Smooth muscle cell (in vitro differentiated cells): ENCODE measurements around the gene LPIN1. TPM values are rescaled to one million over a fixed set of nuclear protein-coding genes. Genes with fewer than 3 reads are reported as not detected.

Source experiments
- DNase-seq: peaks from one replicate; lab custom pipeline; 2025; ENCODE audit not compliant: unreplicated experiment; lab: John Stamatoyannopoulos, UW
- H2AFZ ChIP-seq: fragments of 200-600 bp; sonication (generic); 2 replicates; pipeline ENCODE4 v1.6.0; 2016; ENCODE audit warnings: antibody characterized with exemption, low read depth, mild to moderate bottlenecking
- H3F3A ChIP-seq: fragments of 200-600 bp; sonication (generic); 2 replicates; pipeline ENCODE4 v1.6.0; 2017; ENCODE audit warnings: antibody characterized with exemption, low read depth
- H3K27ac ChIP-seq: fragments of 200-600 bp; sonication (generic); 2 replicates; pipeline ENCODE4 v1.5.1; 2016; ENCODE audit warnings: low read depth, mild to moderate bottlenecking
- H3K27me3 ChIP-seq: fragments of 200-600 bp; sonication (generic); 2 replicates; pipeline ENCODE4 v1.6.1; 2016; ENCODE audit warnings: low read depth, mild to moderate bottlenecking
- H3K36me3 ChIP-seq: fragments of 200-600 bp; sonication (generic); 2 replicates; pipeline ENCODE4 v1.5.1; 2016; ENCODE audit warnings: low read depth
- H3K4me1 ChIP-seq: fragments of 200-600 bp; sonication (generic); 2 replicates; pipeline ENCODE4 v1.5.1; 2016; ENCODE audit warnings: low read depth
- H3K4me2 ChIP-seq: fragments of 200-600 bp; sonication (generic); 2 replicates; pipeline ENCODE4 v1.6.0; 2016; ENCODE audit warnings: mild to moderate bottlenecking
- H3K4me3 ChIP-seq: fragments of 200-600 bp; sonication (generic); 2 replicates; pipeline ENCODE4 v1.5.1; 2016; ENCODE audit warnings: mild to moderate bottlenecking
- H3K79me2 ChIP-seq: fragments of 200-600 bp; sonication (generic); 2 replicates; pipeline ENCODE4 v1.6.0; 2016; ENCODE audit warnings: low read depth, mild to moderate bottlenecking
- H3K9ac ChIP-seq: fragments of 200-600 bp; sonication (generic); 2 replicates; pipeline ENCODE4 v1.6.0; 2016; ENCODE audit warnings: low read depth
- H3K9me3 ChIP-seq: fragments of 200-600 bp; sonication (generic); replicated peaks from 2 replicates; pipeline ENCODE4 v1.5.1; 2016; ENCODE audit warnings: low read depth
- H4K20me1 ChIP-seq: fragments of 200-600 bp; sonication (generic); 2 replicates; pipeline ENCODE4 v1.6.0; 2016; ENCODE audit warnings: low read depth
- CTCF ChIP-seq: fragments of 200-600 bp; sonication (generic); IDR thresholded peaks from 2 replicates; pipeline ENCODE4 v1.5.1; 2017; ENCODE audit warnings: borderline replicate concordance, mild to moderate bottlenecking, antibody characterized with exemption; ENCODE audit not compliant: insufficient read depth, poor library complexity, severe bottlenecking
- WGBS: methylation state at CpG from one replicate; pipeline ENCODE4 v1.1.7; 2016; ENCODE audit warnings: low lambda C conversion rate; 5-methylcytosine and 5-hydroxymethylcytosine counted together
- polyA plus RNA-seq: library from polyadenylated mRNA; unstranded; fragments of >200 nt; fragmentation: Nextera tagmentation; extraction: Ambion mirVana; gene quantifications from 2 replicates; pipeline ENCODE4 v1.2.1, GENCODE V29; 2016
- total RNA-seq: library from RNA; depleted of rRNA; stranded (reverse); fragments of >200 nt; gene quantifications from 2 replicates; pipeline ENCODE4 v1.2.3, GENCODE V29; 2014

LPIN1 gene
- total and polyA plus RNA-seq, 2 experiments from 2014 or later: 13.8 to 17.9 TPM

DNA sequence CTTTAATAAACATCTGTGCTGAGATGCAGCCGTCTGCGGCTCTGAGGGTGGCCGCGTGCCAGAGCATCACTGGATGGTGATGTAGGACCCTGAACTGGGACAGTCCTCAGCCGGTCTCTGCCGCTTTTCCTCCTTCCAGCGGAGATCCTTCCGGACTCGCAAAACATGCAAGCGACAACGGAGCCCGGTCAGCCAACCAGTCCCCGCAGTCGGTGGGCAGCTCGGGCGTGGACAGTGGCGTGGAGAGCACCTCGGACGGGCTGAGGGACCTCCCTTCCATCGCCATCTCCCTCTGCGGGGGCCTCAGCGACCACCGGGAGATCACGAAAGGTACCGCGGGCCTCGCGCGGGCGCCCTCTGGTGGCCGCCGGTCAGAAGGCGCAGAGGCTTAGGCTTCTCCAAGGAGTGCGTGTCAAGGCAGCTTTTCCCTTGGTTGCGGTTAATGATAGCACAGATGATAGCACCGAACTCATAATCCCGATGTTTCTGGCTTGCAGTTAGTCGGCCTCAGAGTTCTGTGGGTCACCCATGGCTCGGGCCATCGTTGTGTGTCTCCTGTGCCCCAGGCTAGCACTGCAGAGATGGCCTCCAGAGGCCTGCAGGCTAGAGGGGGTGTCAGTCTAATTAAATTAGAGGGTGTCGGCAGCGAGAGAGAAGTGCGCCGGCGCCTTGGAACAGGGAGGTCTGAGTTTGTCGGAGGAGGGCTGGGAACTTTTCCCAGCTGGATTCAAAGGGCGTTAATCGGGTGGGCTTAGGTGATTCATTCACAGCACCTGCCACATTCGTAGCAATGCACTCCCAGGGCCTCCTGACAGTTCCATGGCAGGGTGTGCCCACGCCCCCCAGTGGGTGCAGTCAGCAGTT lies 38.5 kb downstream of the LPIN1 start:
- no peaks in the 10 kb centered on the region for H3K79me2 ChIP-seq
- H3K36me3 ChIP-seq: peaks cover 3% of the 10 kb centered on the region
- no peak overlapping the region for H2AFZ ChIP-seq
- peak; percentile 95 for TF ChIP-seq CTCF
- no peak overlapping the region for H3K9ac ChIP-seq
- H3F3A ChIP-seq: no peaks in the 10 kb centered on the region
- H3K4me3 ChIP-seq: peak overlapping the region; percentile 38
- H3K4me2 ChIP-seq: peak overlapping the region; percentile 75
- H4K20me1 ChIP-seq: peaks cover 12% of the 10 kb centered on the region
- H3K27ac ChIP-seq: no peak overlapping the region
- H3K27me3 ChIP-seq: no peaks in the 10 kb centered on the region
- 31% methylated on average over 48 of the region's 50 CpGs for WGBS
- H3K9me3 ChIP-seq: no peaks in the 10 kb centered on the region
- no peaks in the 10 kb centered on the region for H3K4me1 ChIP-seq
- peak; percentile 72 for DNase-seq

GRCh38 chr2:11785611-11785940 lies 39.1 kb downstream of the LPIN1 start:
- H3K36me3 ChIP-seq: peaks cover 8% of the 10 kb centered on the region
- no peak overlapping the region for H3K4me3 ChIP-seq
- no peak overlapping the region for H3K27ac ChIP-seq
- no peaks in the 10 kb centered on the region for H3K4me1 ChIP-seq
- WGBS: 91% methylated on average over 9 of the region's 9 CpGs
- no peak overlapping the region for H2AFZ ChIP-seq
- H3F3A ChIP-seq: no peaks in the 10 kb centered on the region
- no peak overlapping the region for H3K9ac ChIP-seq
- no peak for DNase-seq
- no peaks in the 10 kb centered on the region for H3K27me3 ChIP-seq
- peaks cover 12% of the 10 kb centered on the region for H4K20me1 ChIP-seq
- no peaks in the 10 kb centered on the region for H3K79me2 ChIP-seq
- H3K9me3 ChIP-seq: no peaks in the 10 kb centered on the region
- H3K4me2 ChIP-seq: no peak overlapping the region
- no peak for TF ChIP-seq CTCF

- Histone ChIP-seq H3K36me3 (peaks cover 14% of the 10 kb centered on the region), H3K27ac (no peak overlapping the region), H3K27me3 (no peaks in the 10 kb centered on the region), H4K20me1 (peaks cover 12% of the 10 kb centered on the region), H3K79me2 (no peaks in the 10 kb centered on the region), H3K4me1 (no peaks in the 10 kb centered on the region), H3K9ac (no peak overlapping the region), H3K9me3 (no peaks in the 10 kb centered on the region), H3K4me2 (no peak overlapping the region), H2AFZ (no peak overlapping the region), H3K4me3 (no peak overlapping the region), H3F3A (no peaks in the 10 kb centered on the region)
- WGBS: 98% methylated on average over 9 of the region's 9 CpGs
- TF ChIP-seq CTCF: no peak
- DNase-seq: no peak
Observed at GRCh38 chr2:11786191-11786590, 39.8 kb downstream of the LPIN1 start.

GRCh38 chr2:11786592-11786991 lies 40.2 kb downstream of the LPIN1 start:
- peaks cover 18% of the 10 kb centered on the region for H3K36me3 ChIP-seq
- H2AFZ ChIP-seq: no peak overlapping the region
- no peaks in the 10 kb centered on the region for H3K79me2 ChIP-seq
- H3K4me1 ChIP-seq: no peaks in the 10 kb centered on the region
- no peaks in the 10 kb centered on the region for H3F3A ChIP-seq
- over 99% methylated on average over 13 of the region's 13 CpGs for WGBS
- no peak for DNase-seq
- H3K27ac ChIP-seq: no peak overlapping the region
- no peak overlapping the region for H3K4me2 ChIP-seq
- H3K9ac ChIP-seq: no peak overlapping the region
- H3K9me3 ChIP-seq: no peaks in the 10 kb centered on the region
- H3K4me3 ChIP-seq: no peak overlapping the region
- H4K20me1 ChIP-seq: peaks cover 12% of the 10 kb centered on the region
- H3K27me3 ChIP-seq: no peaks in the 10 kb centered on the region
- TF ChIP-seq CTCF: no peak
